SK-N-MC (cell line): ENCODE results near the gene VTI1B.

Experiments
- EZH2 ChIP-seq: fragments of 200-600 bp; sonication (generic); IDR thresholded peaks from one replicate; pipeline ENCODE4 v1.6.1; 2017; ENCODE audit warnings: antibody characterized with exemption
- FOXP2 ChIP-seq: optimal IDR thresholded peaks from 2 replicates; pipeline ENCODE3; 2011; ENCODE audit warnings: mild to moderate bottlenecking, moderate library complexity; ENCODE audit not compliant: insufficient read depth; ENCODE audit errors: extremely low read length, control extremely low read depth
- POLR2AphosphoS5 ChIP-seq: IDR thresholded peaks from 2 replicates; pipeline ENCODE4 v1.6.1; 2012; ENCODE audit warnings: mild to moderate bottlenecking, low read depth, low read length, borderline replicate concordance

GRCh38 chr14:67623114-67623513 is 51.3 kb downstream of the VTI1B start:
- TF ChIP-seq EZH2 = no peak
- no peak; the same call in 1 of the 2 replicates for TF ChIP-seq POLR2AphosphoS5
- no peak for TF ChIP-seq FOXP2
